MM.1S (cell line): ENCODE results near the gene CLIC1.

Source experiments
- EZH2 ChIP-seq: fragments of 300-600 bp; sonication (generic); optimal IDR thresholded peaks from 2 replicates; pipeline ENCODE3; 2017; ENCODE audit warnings: low read depth, mild to moderate bottlenecking, antibody characterized with exemption, low read length, mixed read lengths
- EZH2phosphoT487 ChIP-seq: fragments of 300-600 bp; sonication (generic); IDR thresholded peaks from 2 replicates; pipeline ENCODE4 v1.6.1; 2018; ENCODE audit warnings: antibody characterized with exemption, low read length
- TF ChIP-seq, protein P1 (sequence below): fragments of 300-600 bp; sonication (generic); IDR thresholded peaks from 2 replicates; pipeline ENCODE4 v1.5.1; 2016; ENCODE audit warnings: antibody characterized with exemption, low read length, mixed read lengths

DNA sequence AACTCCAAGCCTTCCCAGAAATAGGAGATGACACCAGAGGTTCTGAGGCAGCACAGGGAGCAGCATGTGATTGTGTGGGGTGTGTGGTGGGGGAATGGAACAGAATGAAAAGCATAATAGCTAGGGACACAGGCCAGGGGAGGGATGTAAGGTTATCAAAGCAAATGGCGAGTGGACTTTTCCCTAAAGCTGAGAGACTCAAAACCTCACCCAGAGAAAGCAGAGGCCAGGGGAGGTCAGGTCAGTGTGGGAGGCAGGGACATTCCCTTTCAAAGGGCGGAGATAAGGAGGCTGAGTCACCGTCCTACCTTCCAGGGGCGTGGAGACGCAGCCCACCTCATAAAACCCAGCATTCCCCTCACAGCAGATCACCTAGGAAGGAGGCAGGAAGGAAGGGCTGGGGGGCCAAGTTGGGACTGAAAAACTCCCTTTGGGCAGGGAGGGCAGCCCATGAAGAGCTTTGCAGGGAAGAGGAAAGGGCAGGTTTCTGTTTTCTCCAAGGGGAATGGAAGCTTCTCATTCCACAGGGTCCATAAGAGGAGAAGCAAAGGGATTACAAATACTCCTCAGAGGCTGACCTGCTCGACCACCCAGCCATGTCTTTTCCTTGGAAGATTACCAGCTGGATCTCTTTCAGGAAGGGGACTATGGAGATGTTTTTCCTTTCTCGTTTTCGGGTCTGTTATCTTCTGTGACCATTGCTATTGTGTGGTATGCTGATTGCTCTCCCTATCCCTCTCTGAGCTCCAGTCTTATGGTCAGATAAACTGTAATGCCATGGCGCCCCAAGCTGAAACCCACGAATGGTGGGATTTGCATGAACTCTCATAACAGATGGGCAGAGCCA, 45.9 kb downstream of the CLIC1 start:
- TF ChIP-seq, protein P1, sequence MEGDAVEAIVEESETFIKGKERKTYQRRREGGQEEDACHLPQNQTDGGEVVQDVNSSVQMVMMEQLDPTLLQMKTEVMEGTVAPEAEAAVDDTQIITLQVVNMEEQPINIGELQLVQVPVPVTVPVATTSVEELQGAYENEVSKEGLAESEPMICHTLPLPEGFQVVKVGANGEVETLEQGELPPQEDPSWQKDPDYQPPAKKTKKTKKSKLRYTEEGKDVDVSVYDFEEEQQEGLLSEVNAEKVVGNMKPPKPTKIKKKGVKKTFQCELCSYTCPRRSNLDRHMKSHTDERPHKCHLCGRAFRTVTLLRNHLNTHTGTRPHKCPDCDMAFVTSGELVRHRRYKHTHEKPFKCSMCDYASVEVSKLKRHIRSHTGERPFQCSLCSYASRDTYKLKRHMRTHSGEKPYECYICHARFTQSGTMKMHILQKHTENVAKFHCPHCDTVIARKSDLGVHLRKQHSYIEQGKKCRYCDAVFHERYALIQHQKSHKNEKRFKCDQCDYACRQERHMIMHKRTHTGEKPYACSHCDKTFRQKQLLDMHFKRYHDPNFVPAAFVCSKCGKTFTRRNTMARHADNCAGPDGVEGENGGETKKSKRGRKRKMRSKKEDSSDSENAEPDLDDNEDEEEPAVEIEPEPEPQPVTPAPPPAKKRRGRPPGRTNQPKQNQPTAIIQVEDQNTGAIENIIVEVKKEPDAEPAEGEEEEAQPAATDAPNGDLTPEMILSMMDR = no peak
- TF ChIP-seq EZH2 (no peak), EZH2phosphoT487 (no peak)
